H1 (cell line): Measurements from ENCODE around the gene FAM193B. TPM values are rescaled to one million over a fixed set of nuclear protein-coding genes. Genes with fewer than 3 reads are reported as not detected.

Experiments
- CTCF ChIA-PET: fragments of 300-600 bp; sonication (Branson Sonifier 250); formaldehyde crosslinking; loops from one replicate; lab custom pipeline; 2021; ENCODE audit not compliant: partially characterized antibody; lab: Charles Lee
- POLR2A ChIA-PET: fragments of 300-600 bp; sonication (Branson Sonifier 250); formaldehyde crosslinking; loops from one replicate; lab custom pipeline; 2021; ENCODE audit warnings: inconsistent platforms; ENCODE audit not compliant: partially characterized antibody; lab: Charles Lee
- DNase-seq, 2 experiments: peaks; one replicate each; pipeline versions ENCODE4 v3.0.0 to v3.0.0-alpha.2; 2010 to 2022; ENCODE audit warnings: low spot score in 2 of 2, low read depth in 1 of 2, mixed read lengths in 1 of 2
- FAIRE-seq: peaks from 2 replicates; lab custom pipeline; 2011; peaks lifted over from hg19 to GRCh38; lab: Jason Lieb, UNC
- H2AFZ ChIP-seq: 2 replicates; pipeline ENCODE4 v1.8.1; 2012; ENCODE audit warnings: low read length, inconsistent platforms
- H2AK5ac ChIP-seq: 2 replicates; pipeline ENCODE4 v1.6.1; 2013; ENCODE audit warnings: low read depth, low read length
- H2BK120ac ChIP-seq: replicated peaks from 2 replicates; pipeline ENCODE3; 2013; ENCODE audit warnings: low read depth, low read length, inconsistent platforms
- H2BK12ac ChIP-seq: 2 replicates; pipeline ENCODE4 v1.6.1; 2013; ENCODE audit warnings: low read depth, low read length
- H2BK15ac ChIP-seq: 2 replicates; pipeline ENCODE4 v1.6.1; 2013; ENCODE audit warnings: low read length
- H2BK20ac ChIP-seq: 2 replicates; pipeline ENCODE4 v1.6.1; 2013; ENCODE audit warnings: low read length
- H2BK5ac ChIP-seq: 2 replicates; pipeline ENCODE4 v1.6.1; 2013; ENCODE audit warnings: low read depth, low read length
- H3K14ac ChIP-seq: 2 replicates; pipeline ENCODE4 v1.6.1; 2013; ENCODE audit warnings: inconsistent platforms; ENCODE audit not compliant: insufficient read length
- H3K18ac ChIP-seq: 2 replicates; pipeline ENCODE4 v1.6.1; 2013; ENCODE audit warnings: low read length; ENCODE audit errors: extremely low read depth
- H3K23ac ChIP-seq: 2 replicates; pipeline ENCODE4 v1.6.1; 2013; ENCODE audit warnings: inconsistent platforms; ENCODE audit not compliant: insufficient read length
- H3K23me2 ChIP-seq: 2 replicates; pipeline ENCODE4 v1.6.1; 2013; ENCODE audit warnings: low read depth, low read length
- H3K27ac ChIP-seq: 2 replicates; pipeline ENCODE4 v1.6.1; 2011; ENCODE audit warnings: low read depth, low read length, inconsistent platforms
- H3K27me3 ChIP-seq, 4 experiments: replicated peaks in 1 of 4; 1 replicate in 1 of 4; 2 replicates in 3 of 4; pipeline versions ENCODE4 v1.6.1 to v1.8.1; 2011 to 2013; ENCODE audit warnings: low read length in 3 of 4, mild to moderate bottlenecking in 3 of 4, inconsistent platforms in 2 of 4, mixed read lengths in 2 of 4, moderate library complexity in 1 of 4; ENCODE audit not compliant: control insufficient read depth in 3 of 4, insufficient read depth in 3 of 4; ENCODE audit errors: extremely low read depth in 1 of 4
- H3K36me3 ChIP-seq, 4 experiments: 2 replicates each; pipeline versions ENCODE4 v1.6.1 to v1.8.1; 2011 to 2013; ENCODE audit warnings: mild to moderate bottlenecking in 4 of 4, low read length in 3 of 4, moderate library complexity in 2 of 4, control low read depth in 1 of 4, inconsistent platforms in 1 of 4; ENCODE audit not compliant: insufficient read depth in 4 of 4, control insufficient read depth in 2 of 4
- H3K4ac ChIP-seq: replicated peaks from 2 replicates; pipeline ENCODE3; 2013; ENCODE audit warnings: low read length, low read depth, mixed read lengths, inconsistent platforms; ENCODE audit not compliant: insufficient read length
- H3K4me1 ChIP-seq, 4 experiments: replicated peaks in 1 of 4; 1 replicate in 1 of 4; 2 replicates in 3 of 4; pipeline versions ENCODE4 v1.6.1 to v1.8.1; 2011 to 2013; ENCODE audit warnings: low read length in 3 of 4, inconsistent platforms in 2 of 4, mixed read lengths in 1 of 4; ENCODE audit not compliant: insufficient read depth in 4 of 4, control insufficient read depth in 3 of 4
- H3K4me2 ChIP-seq, 2 experiments: 2 replicates each; pipeline versions ENCODE4 v1.6.1 to v1.8.1; 2011 to 2013; ENCODE audit warnings: low read depth in 2 of 2, low read length in 2 of 2, control low read depth in 1 of 2, inconsistent platforms in 1 of 2, mild to moderate bottlenecking in 1 of 2; ENCODE audit not compliant: insufficient read depth in 1 of 2
- H3K4me3 ChIP-seq, 4 experiments: fragments of 200-600, 300-600 bp in 1 of 4; sonication (generic), shearing (Covaris generic), sonication (Bioruptor Twin) in 1 of 4; 2 replicates each; pipeline versions ENCODE4 v1.5.1 to v1.8.1; 2011 to 2016; ENCODE audit warnings: low read length in 4 of 4, low read depth in 3 of 4, control low read depth in 2 of 4, inconsistent platforms in 2 of 4, mild to moderate bottlenecking in 2 of 4, mixed read lengths in 1 of 4, moderate library complexity in 1 of 4; ENCODE audit not compliant: insufficient read depth in 2 of 4; ENCODE audit errors: extremely low read depth in 1 of 4
- H3K56ac ChIP-seq: replicated peaks from 2 replicates; pipeline ENCODE3; 2013; ENCODE audit warnings: low read depth, mild to moderate bottlenecking, mixed read lengths, low read length, inconsistent platforms; ENCODE audit not compliant: insufficient read length
- H3K79me1 ChIP-seq: 2 replicates; pipeline ENCODE4 v1.6.1; 2013; ENCODE audit warnings: low read depth, low read length, control low read depth
- H3K79me2 ChIP-seq, 2 experiments: 2 replicates each; pipeline versions ENCODE4 v1.6.1 to v1.8.1; 2012 to 2013; ENCODE audit warnings: low read length in 2 of 2, mild to moderate bottlenecking in 2 of 2, inconsistent platforms in 1 of 2; ENCODE audit not compliant: insufficient read depth in 2 of 2, control insufficient read depth in 1 of 2
- H3K9ac ChIP-seq, 4 experiments: replicated peaks in 1 of 4; 1 replicate in 1 of 4; 2 replicates in 3 of 4; pipeline versions ENCODE4 v1.6.1 to v1.8.1; 2011 to 2013; ENCODE audit warnings: low read depth in 3 of 4, low read length in 3 of 4, control low read depth in 2 of 4, mild to moderate bottlenecking in 2 of 4, moderate library complexity in 2 of 4, inconsistent platforms in 1 of 4; ENCODE audit errors: extremely low read depth in 1 of 4
- H3K9me3 ChIP-seq, 2 experiments: 2 replicates each; pipeline versions ENCODE4 v1.6.1 to v1.8.1; 2012 to 2013; ENCODE audit warnings: mild to moderate bottlenecking in 2 of 2, moderate library complexity in 2 of 2, control low read depth in 1 of 2, inconsistent platforms in 1 of 2, low read depth in 1 of 2, low read length in 1 of 2, mixed read lengths in 1 of 2; ENCODE audit not compliant: insufficient read depth in 2 of 2
- H4K20me1 ChIP-seq, 2 experiments: replicated peaks in 1 of 2; 2 replicates each; pipeline versions ENCODE3 to v1.8.1; 2011 to 2013; ENCODE audit warnings: inconsistent platforms in 2 of 2, low read length in 2 of 2, mild to moderate bottlenecking in 1 of 2; ENCODE audit not compliant: insufficient read depth in 2 of 2, control insufficient read depth in 1 of 2
- H4K5ac ChIP-seq: 2 replicates; pipeline ENCODE4 v1.6.1; 2013; ENCODE audit warnings: low read length, low read depth, mixed read lengths, inconsistent platforms; ENCODE audit not compliant: insufficient read length
- H4K8ac ChIP-seq: 2 replicates; pipeline ENCODE4 v1.8.0; 2013; ENCODE audit warnings: mild to moderate bottlenecking, moderate library complexity, low read length, inconsistent platforms; ENCODE audit not compliant: insufficient read depth; ENCODE audit errors: extremely low read depth
- H4K91ac ChIP-seq: replicated peaks from 2 replicates; pipeline ENCODE3; 2013; ENCODE audit warnings: low read length, mixed read lengths, inconsistent platforms; ENCODE audit not compliant: insufficient read length
- EGR1 ChIP-seq: IDR thresholded peaks from 2 replicates; pipeline ENCODE4 v1.6.1; 2011; ENCODE audit warnings: low read depth, low read length, borderline replicate concordance
- GABPA ChIP-seq: IDR thresholded peaks from 2 replicates; pipeline ENCODE4 v1.6.1; 2011; ENCODE audit warnings: mild to moderate bottlenecking, low read length, moderate library complexity, borderline replicate concordance; ENCODE audit not compliant: insufficient read depth
- RBBP5 ChIP-seq: IDR thresholded peaks from 2 replicates; pipeline ENCODE4 v1.7.1; 2012; ENCODE audit warnings: low read depth, mild to moderate bottlenecking, inconsistent platforms, low read length, moderate library complexity, borderline replicate concordance
- RNF2 ChIP-seq: fragments of 200-900, 300-1000 bp; sonication (generic); IDR thresholded peaks from 2 replicates; pipeline ENCODE4 v1.7.1; 2016; ENCODE audit warnings: borderline replicate concordance, low read depth, mild to moderate bottlenecking, antibody characterized with exemption, low read length; ENCODE audit not compliant: poor library complexity, severe bottlenecking; ENCODE audit errors: missing control alignments
- TCF12 ChIP-seq: IDR thresholded peaks from 2 replicates; pipeline ENCODE4 v1.6.1; 2011; ENCODE audit warnings: low read depth, mild to moderate bottlenecking, low read length
- TEAD4 ChIP-seq: IDR thresholded peaks from 2 replicates; pipeline ENCODE4 v1.6.1; 2012; ENCODE audit warnings: low read depth, low read length, inconsistent platforms, mixed read lengths
- WGBS, 2 experiments: shearing (Covaris generic) in 1 of 2; methylation state at CpG; one replicate each; pipeline versions ENCODE4 v1.1.6 to v1.1.7; 2013 to 2015; ENCODE audit warnings: low lambda C conversion rate in 2 of 2, mixed read lengths in 2 of 2, inconsistent platforms in 1 of 2, low coverage in 1 of 2, missing lambda C conversion rate in 1 of 2; ENCODE audit not compliant: insufficient replicate concordance in 2 of 2, insufficient coverage in 1 of 2, insufficient read length in 1 of 2; ENCODE audit errors: extremely low coverage in 1 of 2, missing lambda C conversion rate in 1 of 2; 5-methylcytosine and 5-hydroxymethylcytosine counted together
- polyA plus RNA-seq, 7 experiments: library from polyadenylated mRNA; depleted of rRNA in 3 of 7; stranded (reverse) in 5 of 7; unstranded in 2 of 7; fragments of >200 nt in 5 of 7; fragments of 200-250 nt in 2 of 7; gene quantifications; 1 replicate in 5 of 7; 2 replicates in 1 of 7; 4 replicates in 1 of 7; pipeline versions ENCODE4 v1.2.1 to v1.2.3, GENCODE V29; 2011 to 2013; ENCODE audit warnings: missing spikeins in 2 of 7, mixed read lengths in 2 of 7
- total RNA-seq: library from RNA; stranded (reverse); fragmentation: NEBNext Ultra II Directional; extraction: Animal tissue kit (Norgen Biotek cat#: 25700); gene quantifications from 2 replicates; pipeline ENCODE4 v1.2.1, GENCODE V29; 2021
- TF ChIP-seq, protein P1 (sequence below): IDR thresholded peaks from 2 replicates; pipeline ENCODE4 v1.6.1; 2012; ENCODE audit warnings: low read length, inconsistent platforms

Gene FAM193B
- total and polyA plus RNA-seq, 2 of the 8 experiments (the other 6 are each of a cell fraction or from before 2014, with no cell fraction given) = 49.9 to 69.8 TPM

DNA sequence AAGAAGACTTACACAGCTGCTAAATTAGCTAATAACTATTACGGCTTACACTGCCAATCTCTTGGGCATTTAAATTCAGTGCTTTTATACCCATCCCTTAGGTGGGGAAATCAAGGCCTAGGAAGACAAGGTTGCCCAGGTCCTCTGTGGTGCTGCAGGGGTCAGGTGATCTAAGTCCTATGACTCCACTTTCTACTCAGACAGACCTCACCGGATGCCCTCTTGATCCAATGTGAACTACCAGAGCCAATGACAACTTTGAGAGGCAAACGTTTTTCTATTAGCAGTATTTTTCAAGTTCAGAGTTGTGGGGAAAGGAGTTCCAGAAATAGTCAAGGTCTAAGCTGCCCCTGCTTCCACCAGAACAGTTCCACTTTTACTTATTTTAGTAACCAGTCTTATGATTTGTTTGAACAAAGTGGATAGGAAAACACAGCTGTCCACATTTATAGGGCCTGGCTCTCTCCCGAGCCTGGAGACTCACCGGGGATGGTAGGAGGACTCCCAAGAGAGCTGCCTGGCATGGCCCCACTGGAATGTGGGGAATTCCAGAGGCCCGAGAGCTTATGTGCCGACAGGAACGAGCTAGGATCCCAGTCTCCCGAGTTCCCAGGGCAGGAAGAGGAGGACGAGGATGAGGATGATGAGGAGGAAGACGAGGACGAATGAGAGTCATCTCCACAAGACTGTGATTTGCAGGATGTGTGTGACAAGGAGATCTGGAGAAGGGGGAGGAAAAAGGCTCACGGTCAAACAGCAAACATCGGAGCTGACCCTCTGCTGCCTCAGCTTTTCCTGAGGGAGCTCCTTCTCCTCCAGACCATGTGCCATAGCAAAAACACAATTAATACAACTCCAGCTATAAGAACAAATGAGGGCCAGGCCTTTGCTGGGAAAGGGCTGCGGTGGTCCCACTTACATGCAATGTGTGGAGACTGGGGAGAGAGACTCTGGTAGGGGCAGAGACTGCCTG lies 16.7 kb downstream of the FAM193B start:
- Histone ChIP-seq H3K79me1 (peaks cover 17% of the 10 kb centered on the region), H2BK12ac (no peak overlapping the region), H2BK5ac (no peak overlapping the region), H3K9ac (no peak overlapping the region; a peak in 1 of 7 replicates), H3K4me2 (no peak overlapping the region), H2BK15ac (no peak overlapping the region), H3K18ac (no peak overlapping the region), H2BK20ac (no peak overlapping the region), H3K36me3 (peaks cover 5 to 51% (median 24%) of the 10 kb centered on the region in 4 experiments; a peak in 7 of 8 replicates), H3K4me1 (0 out of 7 replicates have a peak, but pooled peaks cover 0 to 3% (median 0%) of the 10 kb centered on the region in 4 experiments), H3K79me2 (peaks cover 0 to 26% of the 10 kb centered on the region in 2 experiments; a peak in 2 of 4 replicates), H4K20me1 (peaks cover 3 to 24% of the 10 kb centered on the region in 2 experiments), H4K8ac (0 out of 2 replicates have a peak overlapping the region, but pooled peaks have one; percentile 45), H3K23ac (no peak overlapping the region), H3K27ac (0 out of 2 replicates have a peak overlapping the region, but pooled peaks have one; percentile 11), H3K4ac (no peak overlapping the region), H3K14ac (no peak overlapping the region), H3K23me2 (no peaks in the 10 kb centered on the region), H3K4me3 (no peak overlapping the region), H4K5ac (no peak overlapping the region), H2AK5ac (no peak overlapping the region), H4K91ac (no peak overlapping the region), H2BK120ac (no peak overlapping the region), H3K9me3 (no peaks in the 10 kb centered on the region), H2AFZ (no peak overlapping the region), H3K56ac (no peak overlapping the region), H3K27me3 (no peaks in the 10 kb centered on the region)
- DNase-seq (no peak), FAIRE-seq (no peak)
- ChIA-PET POLR2A (interaction anchor here (0.6 to 2.3 kb wide), 12 partner anchors 10 to 77 kb away, joined by 3 to 7 read pairs (median 4); partner anchors contain the start of gene PDLIM7), CTCF (interaction anchor here (0.6 to 3.1 kb wide), 9 partner anchors 8 to 583 kb away, joined by 3 to 14 read pairs (median 3); partner anchors contain the start of gene TMED9)
- 84% methylated on average over 15 of the region's 15 CpGs; no CpG with 5 or more reads in 1 of the 2 experiments for WGBS, 2 experiments
- TF ChIP-seq, protein P1, sequence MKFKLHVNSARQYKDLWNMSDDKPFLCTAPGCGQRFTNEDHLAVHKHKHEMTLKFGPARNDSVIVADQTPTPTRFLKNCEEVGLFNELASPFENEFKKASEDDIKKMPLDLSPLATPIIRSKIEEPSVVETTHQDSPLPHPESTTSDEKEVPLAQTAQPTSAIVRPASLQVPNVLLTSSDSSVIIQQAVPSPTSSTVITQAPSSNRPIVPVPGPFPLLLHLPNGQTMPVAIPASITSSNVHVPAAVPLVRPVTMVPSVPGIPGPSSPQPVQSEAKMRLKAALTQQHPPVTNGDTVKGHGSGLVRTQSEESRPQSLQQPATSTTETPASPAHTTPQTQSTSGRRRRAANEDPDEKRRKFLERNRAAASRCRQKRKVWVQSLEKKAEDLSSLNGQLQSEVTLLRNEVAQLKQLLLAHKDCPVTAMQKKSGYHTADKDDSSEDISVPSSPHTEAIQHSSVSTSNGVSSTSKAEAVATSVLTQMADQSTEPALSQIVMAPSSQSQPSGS = no peak
- TF ChIP-seq TCF12 (no peak), TEAD4 (peak; percentile 82), GABPA (no peak), RBBP5 (0 out of 2 replicates have a peak, but pooled peaks have one; percentile 31), RNF2 (no peak), EGR1 (no peak)
